Amniotic stem cell (primary cell): ENCODE measurements around the gene HCFC1.

ENCODE experiments used
- DNase-seq: peaks from one replicate; lab custom pipeline; 2025; lab: John Stamatoyannopoulos, UW

HCFC1 gene

DNA sequence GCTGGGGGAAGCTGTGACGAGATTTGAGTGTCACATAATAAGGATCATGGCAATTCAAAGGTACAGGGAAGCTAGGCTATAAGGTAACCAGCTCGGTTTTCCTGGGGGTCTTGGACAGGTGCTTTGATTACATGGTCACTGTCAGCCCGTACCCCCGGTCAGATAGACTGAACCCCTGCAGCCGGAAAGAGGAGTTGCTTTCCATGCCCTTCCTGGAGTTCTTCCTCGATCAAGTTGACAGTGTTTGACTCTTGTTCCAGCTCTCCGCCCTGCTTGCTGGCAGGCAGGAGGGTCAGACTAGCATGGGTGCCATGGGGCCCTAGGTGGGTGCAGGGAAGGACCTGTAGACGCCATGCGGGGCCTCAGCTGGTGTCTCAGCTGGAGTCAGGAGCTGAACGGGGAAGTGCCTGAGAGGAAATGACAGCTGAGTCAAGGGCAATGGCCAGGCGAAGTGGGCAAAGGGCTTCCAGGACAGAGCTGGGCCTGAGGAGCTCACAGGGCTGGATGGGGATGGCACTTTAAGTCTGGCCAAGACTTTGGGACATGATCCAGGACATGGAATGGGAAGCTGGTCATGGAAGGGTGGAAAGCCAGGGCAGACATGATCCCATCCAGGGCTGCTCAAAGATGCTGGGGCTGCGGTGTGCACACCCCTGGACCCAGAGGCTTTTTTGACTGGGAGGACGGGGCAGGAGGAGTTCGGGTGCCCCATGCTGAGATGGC, 2.5 kb upstream of the HCFC1 start:
- no peak for DNase-seq

GRCh38 chrX:153973127-153974002, 1.7 kb upstream of the HCFC1 start:
- DNase-seq, result no peak

- peak; percentile 42 for DNase-seq
Observed at GRCh38 chrX:153972368-153973126, 929 bp upstream of the HCFC1 start, which contains the start of gene TMEM187. Gene TMEM187, plus strand, starts transcription at chrX:153972754. Its CDS starts 9,309 bp downstream, at chrX:153982063.

DNA sequence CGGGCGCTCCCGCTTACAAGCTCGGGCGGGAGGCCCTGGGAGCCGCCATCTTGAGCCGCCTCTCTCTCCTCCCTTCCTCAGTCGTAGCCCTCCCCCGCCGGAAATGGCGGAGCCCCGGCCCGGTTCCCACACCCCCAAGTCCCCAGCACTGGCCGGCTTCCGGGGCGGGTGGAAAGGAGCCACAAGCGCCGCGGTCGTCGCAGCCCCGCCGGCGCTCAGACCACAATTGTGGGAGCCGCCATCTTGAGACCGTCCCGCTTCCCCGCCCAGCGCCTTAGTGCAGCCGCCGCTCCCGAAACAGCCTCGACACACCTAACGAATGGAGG, 531 bp downstream of the HCFC1 start:
- peak; percentile 30 for DNase-seq

GRCh38 chrX:153970357-153971123, 1.1 kb downstream of the HCFC1 start:
- DNase-seq, result no peak

DNA sequence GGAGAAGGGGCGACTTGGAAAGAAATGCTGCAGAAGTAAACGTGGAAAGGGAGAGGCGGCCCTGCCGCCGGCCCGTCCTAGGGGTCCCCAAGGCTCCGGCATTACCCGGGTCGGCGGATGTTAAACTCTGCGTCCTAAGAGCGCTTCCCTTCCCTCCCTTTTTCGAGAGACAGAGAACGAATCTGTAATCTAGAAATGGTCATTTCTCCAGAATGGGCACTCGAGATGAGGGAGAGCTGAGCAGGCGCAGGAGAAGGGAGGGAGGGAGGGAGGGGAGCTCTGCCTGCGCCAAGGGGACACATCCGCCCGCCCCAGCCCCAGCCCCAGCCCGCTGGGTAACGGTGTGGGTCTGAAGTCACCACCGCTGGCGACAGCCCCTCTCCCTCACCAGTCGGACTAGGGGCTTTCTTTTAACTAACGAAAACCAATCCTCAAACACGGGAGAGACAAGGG, 1.7 kb downstream of the HCFC1 start:
- DNase-seq, result no peak

GRCh38 chrX:153969125-153969903, 2.3 kb downstream of the HCFC1 start:
- no peak for DNase-seq

GRCh38 chrX:153968754-153969124, 2.9 kb downstream of the HCFC1 start:
- no peak for DNase-seq

DNA sequence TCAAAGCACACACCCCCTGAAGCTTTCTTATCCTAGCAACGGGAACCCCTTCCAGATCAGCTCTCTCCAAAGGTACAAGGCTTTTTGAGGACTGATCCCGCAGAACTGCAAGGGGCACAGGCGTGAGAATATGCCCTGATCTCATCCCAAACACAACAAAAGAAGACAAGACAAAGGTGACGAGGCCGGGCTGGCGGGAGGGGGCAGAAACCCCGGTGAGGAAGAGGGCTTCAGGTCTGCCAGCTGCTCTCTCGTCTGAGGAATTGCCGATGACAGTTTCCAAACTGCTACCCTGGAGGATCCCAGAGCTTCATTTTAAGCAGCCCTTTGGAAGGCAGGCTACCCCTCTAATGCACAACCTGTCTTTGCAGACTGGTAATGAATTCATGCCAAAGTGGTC, 3.4 kb downstream of the HCFC1 start:
- DNase-seq, result no peak

DNA sequence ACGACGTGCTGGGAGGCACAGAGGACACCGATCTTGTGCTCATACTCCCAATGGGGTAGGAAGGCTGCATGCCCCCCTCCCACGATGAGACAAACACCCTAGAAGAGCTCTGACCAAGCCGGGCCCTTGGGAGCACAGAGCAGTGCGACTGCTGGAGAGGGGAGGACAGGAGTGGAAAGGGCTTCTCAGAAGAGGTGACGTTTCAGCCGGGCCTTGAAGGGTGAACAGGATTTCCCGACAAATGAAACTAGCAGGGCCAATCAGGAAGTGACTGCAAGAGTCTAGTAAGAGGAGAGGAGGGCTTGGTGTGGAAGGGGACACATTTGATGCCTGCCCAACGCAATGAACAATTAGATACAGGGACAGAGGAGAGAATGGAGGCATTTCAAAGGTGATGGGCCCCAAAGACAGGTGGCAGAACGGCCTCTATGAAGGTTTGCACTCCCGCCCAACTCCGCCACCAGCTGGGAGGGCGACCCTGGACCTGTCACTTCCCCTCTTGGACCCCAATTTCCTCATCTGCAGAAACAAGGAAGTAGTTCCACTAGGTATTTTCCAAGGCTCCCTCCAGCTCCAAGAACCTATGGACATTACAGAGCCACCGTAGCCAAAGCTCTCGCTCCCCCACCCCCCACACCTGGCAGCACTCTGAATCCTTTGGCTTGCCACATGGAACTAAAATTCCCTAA, 3.9 kb downstream of the HCFC1 start:
- no peak for DNase-seq

DNA sequence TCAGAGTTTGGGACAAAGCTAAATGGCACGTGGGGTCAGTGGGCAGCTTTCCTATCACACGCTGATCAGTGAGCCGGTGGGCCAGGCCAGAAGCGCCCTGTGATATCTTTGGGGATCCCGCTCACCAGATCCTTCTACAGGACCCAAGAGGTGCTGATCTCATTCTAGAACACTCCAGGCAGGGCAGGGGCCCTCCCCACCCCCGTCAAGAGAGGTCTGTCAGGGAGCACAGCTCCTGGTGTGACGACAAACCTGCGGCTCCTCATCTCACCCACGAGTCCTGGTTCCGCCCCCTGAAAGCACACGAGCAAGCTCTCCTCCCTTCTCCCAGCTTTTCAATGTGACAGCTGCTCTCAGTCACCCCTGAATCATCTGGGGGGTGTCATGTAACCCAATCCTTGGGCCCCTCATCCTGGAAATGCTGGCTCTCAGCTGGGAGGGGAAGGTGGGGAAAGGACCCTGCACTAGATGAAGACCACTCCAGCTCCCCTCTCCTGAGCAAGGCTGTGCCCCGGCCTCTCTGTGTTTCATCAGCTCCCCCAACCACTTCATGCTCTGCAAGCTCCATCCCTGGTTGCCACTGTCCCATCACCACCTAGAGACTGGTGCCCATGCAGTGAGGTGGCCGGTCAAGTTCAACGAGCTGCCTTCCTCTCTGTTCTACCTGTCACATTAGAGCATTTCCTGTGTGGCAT, 4.6 kb downstream of the HCFC1 start:
- DNase-seq, result no peak

- no peak for DNase-seq
Observed at GRCh38 chrX:153966283-153966688, 5.3 kb downstream of the HCFC1 start.

DNA sequence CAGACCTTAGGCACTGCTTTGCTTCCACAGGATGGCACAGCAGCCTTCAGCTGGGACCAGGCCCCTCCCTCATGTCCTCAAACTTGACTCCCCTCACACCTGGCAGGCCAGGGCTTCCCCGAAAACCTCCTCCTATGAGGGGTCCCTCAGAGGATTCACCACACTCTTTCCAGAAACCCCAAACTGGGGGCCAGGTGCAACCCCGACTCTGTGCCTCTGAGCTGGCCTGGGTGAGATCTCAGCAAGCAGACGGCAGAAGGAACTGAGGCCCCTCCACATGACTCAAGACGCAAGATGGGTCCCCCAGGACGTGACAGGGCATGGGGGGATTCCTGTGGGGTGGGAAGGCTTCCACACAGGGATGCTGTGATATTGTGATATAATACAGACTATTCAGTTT, 6.2 kb downstream of the HCFC1 start:
- DNase-seq, result no peak

DNA sequence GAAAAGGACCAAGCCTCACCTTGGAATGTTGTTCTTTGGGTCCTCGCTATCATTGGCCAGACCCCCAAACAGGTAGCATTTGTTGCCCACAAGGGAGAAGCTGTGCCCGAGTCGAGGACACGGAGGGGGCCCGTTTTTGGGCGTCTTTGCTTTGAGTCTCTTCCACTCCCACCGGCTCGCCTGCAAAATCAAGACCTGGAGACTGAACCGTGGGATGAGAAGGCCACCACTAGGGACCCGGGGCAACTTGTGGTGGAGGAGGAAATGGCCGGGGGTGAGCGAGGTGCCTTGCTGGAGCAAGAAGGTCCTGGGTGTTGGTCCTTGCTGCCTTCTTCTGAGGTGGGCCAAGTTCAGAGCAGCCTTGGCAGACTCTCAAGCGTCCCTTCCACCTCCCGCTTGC, 7.5 kb downstream of the HCFC1 start:
- DNase-seq, result no peak

- no peak for DNase-seq
Observed at GRCh38 chrX:153963546-153963945, 8.1 kb downstream of the HCFC1 start.

GRCh38 chrX:153961292-153961691, 10.3 kb downstream of the HCFC1 start:
- no peak for DNase-seq

DNA sequence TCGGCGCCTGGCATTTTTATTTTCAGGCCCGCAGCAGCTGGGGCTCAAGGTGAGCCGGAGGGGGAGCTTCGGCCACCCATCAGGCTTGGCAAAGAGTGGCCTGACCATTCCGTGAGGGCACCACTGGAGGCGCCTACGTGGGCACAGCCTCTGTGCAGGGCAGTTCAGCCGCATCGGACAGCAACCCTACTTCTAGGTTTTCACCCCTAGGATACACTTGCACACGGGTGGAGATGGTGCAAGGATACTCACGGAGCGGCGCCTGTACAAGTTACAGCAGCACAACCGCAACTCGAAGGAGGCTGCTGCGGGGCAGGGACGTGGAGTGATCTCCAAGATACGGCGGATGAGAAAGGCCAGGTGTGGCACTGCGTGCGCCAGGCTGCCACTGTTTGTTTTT, 10.8 kb downstream of the HCFC1 start:
- no peak for DNase-seq

- DNase-seq, result no peak
Observed at GRCh38 chrX:153960077-153960476, 11.5 kb downstream of the HCFC1 start.

DNA sequence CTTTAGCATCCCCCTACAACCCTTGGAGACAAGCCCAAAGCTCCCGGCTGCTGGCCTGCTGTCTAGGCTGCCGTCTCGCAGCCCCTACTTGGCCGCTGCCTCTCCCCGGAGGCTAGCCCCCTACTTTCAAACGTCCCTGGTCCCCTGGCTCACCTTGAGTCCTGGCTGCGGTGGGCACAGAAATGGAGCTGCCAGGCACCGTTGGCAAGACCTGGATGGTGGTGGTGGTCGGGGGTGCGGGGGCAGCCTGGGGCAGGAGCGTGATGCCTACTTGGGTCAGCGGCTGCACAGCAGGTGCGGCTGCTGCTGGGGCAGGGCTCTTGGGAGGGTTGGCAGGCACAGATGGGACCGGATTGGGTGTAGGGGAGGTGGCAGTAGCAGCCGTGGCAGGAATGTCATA, 12.0 kb downstream of the HCFC1 start:
- DNase-seq, result no peak

DNA sequence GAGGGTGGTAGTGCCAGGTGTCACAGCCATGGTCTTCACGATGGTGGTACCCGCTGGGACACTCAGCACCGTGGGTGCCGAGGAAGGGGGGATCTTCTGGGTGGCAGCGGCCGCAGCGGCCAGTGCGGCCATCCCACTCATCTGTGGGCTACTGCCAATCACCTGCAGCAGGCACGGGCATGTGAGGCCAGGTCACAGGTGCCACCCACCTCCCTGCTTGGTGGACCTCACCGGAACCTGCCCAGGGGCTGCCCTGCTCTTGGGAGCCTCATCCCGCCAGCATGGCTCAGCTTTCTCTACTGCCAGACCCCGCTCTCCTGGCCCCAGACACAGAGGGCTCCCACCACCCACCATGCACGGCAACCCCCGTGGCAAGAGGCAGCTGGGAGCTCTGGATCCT, 13.0 kb downstream of the HCFC1 start:
- DNase-seq, result no peak
